H1 (cell line): Measurements from ENCODE around the gene AGXT2. TPM values are rescaled to one million over a fixed set of nuclear protein-coding genes. Genes with fewer than 3 reads are reported as not detected.

Source experiments
- BRCA1 ChIP-seq: IDR thresholded peaks from 2 replicates; pipeline ENCODE4 v1.6.1; 2012; ENCODE audit warnings: low read depth, low read length, improper control_type of control experiment
- KDM5A ChIP-seq: fragments of 200-600 bp; IDR thresholded peaks from 2 replicates; pipeline ENCODE4 v1.7.1; 2012; ENCODE audit warnings: mild to moderate bottlenecking, low read length, inconsistent platforms, mixed read lengths
- polyA plus RNA-seq, 7 experiments: library from polyadenylated mRNA; depleted of rRNA in 3 of 7; stranded (reverse) in 5 of 7; unstranded in 2 of 7; fragments of >200 nt in 5 of 7; fragments of 200-250 nt in 2 of 7; gene quantifications; 1 replicate in 5 of 7; 2 replicates in 1 of 7; 4 replicates in 1 of 7; pipeline versions ENCODE4 v1.2.1 to v1.2.3, GENCODE V29; 2011 to 2013; ENCODE audit warnings: missing spikeins in 2 of 7, mixed read lengths in 2 of 7
- total RNA-seq: library from RNA; stranded (reverse); fragmentation: NEBNext Ultra II Directional; extraction: Animal tissue kit (Norgen Biotek cat#: 25700); gene quantifications from 2 replicates; pipeline ENCODE4 v1.2.1, GENCODE V29; 2021

AGXT2 gene
- total and polyA plus RNA-seq, 2 of the 8 experiments (the other 6 are each of a cell fraction or from before 2014, with no cell fraction given) = not detected

GRCh38 chr5:34970552-34970951, 77.2 kb downstream of the AGXT2 start (continued):
- TF ChIP-seq KDM5A = no peak
- TF ChIP-seq BRCA1 = no peak
